Nephron progenitor cell (in vitro differentiated cells): ENCODE data around the gene GNG7.
"Not testable (repeated sequence)": the region's sequence is repeated elsewhere in the genome, so short reads cannot be mapped to it uniquely, and the experiment has no call there.

Experiments used
- DNase-seq: peaks from one replicate; pipeline ENCODE4 v3.0.0; 2021
- H3K27ac Mint-ChIP-seq: 2 replicates; pipeline ENCODE4 v1.8.0; 2021; ENCODE audit warnings: mild to moderate bottlenecking, moderate library complexity, mixed read lengths
- H3K27me3 Mint-ChIP-seq: 2 replicates; pipeline ENCODE4 v1.8.0; 2021; ENCODE audit warnings: mild to moderate bottlenecking, low read depth, mixed read lengths; ENCODE audit not compliant: poor library complexity
- H3K36me3 Mint-ChIP-seq: 2 replicates; pipeline ENCODE4 v1.8.0; 2021; ENCODE audit warnings: low read depth, mixed read lengths
- H3K4me1 Mint-ChIP-seq: 2 replicates; pipeline ENCODE4 v1.8.0; 2021; ENCODE audit warnings: mixed read lengths
- H3K4me3 Mint-ChIP-seq: 2 replicates; pipeline ENCODE4 v1.8.0; 2021; ENCODE audit warnings: mild to moderate bottlenecking, moderate library complexity, mixed read lengths
- H3K9me3 Mint-ChIP-seq: 2 replicates; pipeline ENCODE4 v1.8.0; 2021; ENCODE audit warnings: mild to moderate bottlenecking, moderate library complexity, mixed read lengths
- CTCF ChIP-seq: fragments of 200-600 bp; sonication (generic); IDR thresholded peaks from 2 replicates; pipeline ENCODE4 v1.5.0; 2021; ENCODE audit warnings: antibody characterized with exemption

GNG7 gene

GRCh38 chr19:2650515-2650914 is 52.0 kb downstream of the GNG7 start:
- TF ChIP-seq CTCF = no peak
- H3K27ac Mint-ChIP-seq = no peak overlapping the region
- DNase-seq = no peak
- H3K36me3 Mint-ChIP-seq = no peaks in the 10 kb centered on the region
- H3K4me1 Mint-ChIP-seq = peaks cover 22% of the 10 kb centered on the region
- H3K9me3 Mint-ChIP-seq = no peaks in the 10 kb centered on the region
- peaks cover 34% of the 10 kb centered on the region for H3K27me3 Mint-ChIP-seq
- H3K4me3 Mint-ChIP-seq = no peak overlapping the region

GRCh38 chr19:2648528-2648937 is 54.0 kb downstream of the GNG7 start:
- peak; percentile 89 for TF ChIP-seq CTCF

GRCh38 chr19:2648099-2648498 is 54.4 kb downstream of the GNG7 start:
- Mint-ChIP-seq H3K9me3 (no peaks in the 10 kb centered on the region), H3K36me3 (no peaks in the 10 kb centered on the region), H3K27ac (no peak overlapping the region), H3K27me3 (peaks cover 27% of the 10 kb centered on the region), H3K4me3 (no peak overlapping the region), H3K4me1 (peaks cover 9% of the 10 kb centered on the region)
- no peak for DNase-seq
- no peak for TF ChIP-seq CTCF

More at GRCh38 chr19:2648528-2648937, 54.0 kb downstream of the GNG7 start:
- no peaks in the 10 kb centered on the region for H3K36me3 Mint-ChIP-seq
- H3K4me3 Mint-ChIP-seq = no peak overlapping the region
- peak; percentile 80 for DNase-seq
- no peaks in the 10 kb centered on the region for H3K9me3 Mint-ChIP-seq
- H3K4me1 Mint-ChIP-seq = peaks cover 12% of the 10 kb centered on the region
- H3K27me3 Mint-ChIP-seq = peaks cover 27% of the 10 kb centered on the region
- no peak overlapping the region for H3K27ac Mint-ChIP-seq

- Mint-ChIP-seq H3K36me3 (no peaks in the 10 kb centered on the region), H3K27ac (no peak overlapping the region), H3K9me3 (no peaks in the 10 kb centered on the region), H3K4me1 (peaks cover 8% of the 10 kb centered on the region), H3K27me3 (peaks cover 25% of the 10 kb centered on the region), H3K4me3 (no peak overlapping the region)
- TF ChIP-seq CTCF = no peak
- DNase-seq = no peak
These were observed 55.5 kb downstream of the GNG7 start for GRCh38 chr19:2646866-2647535.

GRCh38 chr19:2645826-2646225 is 56.7 kb downstream of the GNG7 start:
- Mint-ChIP-seq H3K27ac (no peak overlapping the region), H3K4me1 (peaks cover 8% of the 10 kb centered on the region), H3K4me3 (no peak overlapping the region), H3K27me3 (peaks cover 29% of the 10 kb centered on the region), H3K9me3 (no peaks in the 10 kb centered on the region), H3K36me3 (no peaks in the 10 kb centered on the region)
- DNase-seq = no peak
- no peak for TF ChIP-seq CTCF

- H3K4me1 Mint-ChIP-seq, H3K27ac Mint-ChIP-seq, H3K9me3 Mint-ChIP-seq, H3K4me3 Mint-ChIP-seq, H3K36me3 Mint-ChIP-seq, DNase-seq: not testable (repeated sequence)
- peaks cover 44% of the 10 kb centered on the region for H3K27me3 Mint-ChIP-seq
These were observed 59.3 kb downstream of the GNG7 start for GRCh38 chr19:2643123-2643737.
